RPMI8226 (cell line): Measurements from ENCODE around the gene EPHA10.
"Not testable (repeated sequence)": the region's sequence is repeated elsewhere in the genome, so short reads cannot be mapped to it uniquely, and the experiment has no call there.

Source experiments
- DNase-seq: peaks from one replicate; pipeline ENCODE4 v3.0.0-alpha.2; 2015

EPHA10 gene

GRCh38 chr1:37767488-37767887 lies 2.6 kb upstream of the EPHA10 start:
- DNase-seq: no peak

- peak; percentile 45 for DNase-seq
Observed at GRCh38 chr1:37765916-37766664, 1.2 kb upstream of the EPHA10 start.

GRCh38 chr1:37764414-37764825 lies 500 bp downstream of the EPHA10 start:
- peak; percentile 69 for DNase-seq

- no peak for DNase-seq
Observed at GRCh38 chr1:37763791-37764413, 1.0 kb downstream of the EPHA10 start.

- DNase-seq: no peak
Observed at GRCh38 chr1:37762516-37762915, 2.4 kb downstream of the EPHA10 start.

- no peak for DNase-seq
Observed at GRCh38 chr1:37761416-37762095, 3.4 kb downstream of the EPHA10 start.

GRCh38 chr1:37759451-37759850 lies 5.5 kb downstream of the EPHA10 start:
- no peak for DNase-seq

GRCh38 chr1:37755951-37756560 lies 8.9 kb downstream of the EPHA10 start:
- DNase-seq: no peak

GRCh38 chr1:37755290-37755689 lies 9.6 kb downstream of the EPHA10 start:
- DNase-seq: no peak

- DNase-seq: no peak
Observed at GRCh38 chr1:37753473-37754321, 11.2 kb downstream of the EPHA10 start.

GRCh38 chr1:37752583-37753471 lies 12.1 kb downstream of the EPHA10 start:
- peak; percentile 66 for DNase-seq

- DNase-seq: no peak
Observed at GRCh38 chr1:37752213-37752582, 12.7 kb downstream of the EPHA10 start.

- no peak for DNase-seq
Observed at GRCh38 chr1:37748565-37748964, 16.4 kb downstream of the EPHA10 start.

- DNase-seq: no peak
Observed at GRCh38 chr1:37746806-37747205, 18.1 kb downstream of the EPHA10 start.

- DNase-seq: no peak
Observed at GRCh38 chr1:37741662-37742061, 23.3 kb downstream of the EPHA10 start.

- no peak for DNase-seq
Observed at GRCh38 chr1:37741130-37741529, 23.8 kb downstream of the EPHA10 start.

GRCh38 chr1:37739222-37739621 lies 25.7 kb downstream of the EPHA10 start:
- peak; percentile 84 for DNase-seq

GRCh38 chr1:37738619-37739018 lies 26.3 kb downstream of the EPHA10 start:
- DNase-seq: not testable (repeated sequence)

- not testable (repeated sequence) for DNase-seq
Observed at GRCh38 chr1:37737975-37738374, 26.9 kb downstream of the EPHA10 start.

GRCh38 chr1:37734629-37735591 lies 30.0 kb downstream of the EPHA10 start:
- no peak for DNase-seq
